H1 (cell line): ENCODE measurements around the gene ZMYND15. TPM values are rescaled to one million over a fixed set of nuclear protein-coding genes. Genes with fewer than 3 reads are reported as not detected.

Experiments
- CTCF ChIA-PET: fragments of 300-600 bp; sonication (Branson Sonifier 250); formaldehyde crosslinking; loops from one replicate; lab custom pipeline; 2021; ENCODE audit not compliant: partially characterized antibody; lab: Charles Lee
- POLR2A ChIA-PET: fragments of 300-600 bp; sonication (Branson Sonifier 250); formaldehyde crosslinking; loops from one replicate; lab custom pipeline; 2021; ENCODE audit warnings: inconsistent platforms; ENCODE audit not compliant: partially characterized antibody; lab: Charles Lee
- DNase-seq, 2 experiments: peaks; one replicate each; pipeline versions ENCODE4 v3.0.0 to v3.0.0-alpha.2; 2010 to 2022; ENCODE audit warnings: low spot score in 2 of 2, low read depth in 1 of 2, mixed read lengths in 1 of 2
- FAIRE-seq: peaks from 2 replicates; lab custom pipeline; 2011; peaks lifted over from hg19 to GRCh38; lab: Jason Lieb, UNC
- H2AFZ ChIP-seq: 2 replicates; pipeline ENCODE4 v1.8.1; 2012; ENCODE audit warnings: low read length, inconsistent platforms
- H2AK5ac ChIP-seq: 2 replicates; pipeline ENCODE4 v1.6.1; 2013; ENCODE audit warnings: low read depth, low read length
- H2BK120ac ChIP-seq: replicated peaks from 2 replicates; pipeline ENCODE3; 2013; ENCODE audit warnings: low read depth, low read length, inconsistent platforms
- H2BK12ac ChIP-seq: 2 replicates; pipeline ENCODE4 v1.6.1; 2013; ENCODE audit warnings: low read depth, low read length
- H2BK15ac ChIP-seq: 2 replicates; pipeline ENCODE4 v1.6.1; 2013; ENCODE audit warnings: low read length
- H2BK20ac ChIP-seq: 2 replicates; pipeline ENCODE4 v1.6.1; 2013; ENCODE audit warnings: low read length
- H2BK5ac ChIP-seq: 2 replicates; pipeline ENCODE4 v1.6.1; 2013; ENCODE audit warnings: low read depth, low read length
- H3K14ac ChIP-seq: 2 replicates; pipeline ENCODE4 v1.6.1; 2013; ENCODE audit warnings: inconsistent platforms; ENCODE audit not compliant: insufficient read length
- H3K18ac ChIP-seq: 2 replicates; pipeline ENCODE4 v1.6.1; 2013; ENCODE audit warnings: low read length; ENCODE audit errors: extremely low read depth
- H3K23ac ChIP-seq: 2 replicates; pipeline ENCODE4 v1.6.1; 2013; ENCODE audit warnings: inconsistent platforms; ENCODE audit not compliant: insufficient read length
- H3K23me2 ChIP-seq: 2 replicates; pipeline ENCODE4 v1.6.1; 2013; ENCODE audit warnings: low read depth, low read length
- H3K27ac ChIP-seq: 2 replicates; pipeline ENCODE4 v1.6.1; 2011; ENCODE audit warnings: low read depth, low read length, inconsistent platforms
- H3K27me3 ChIP-seq, 4 experiments: replicated peaks in 1 of 4; 1 replicate in 1 of 4; 2 replicates in 3 of 4; pipeline versions ENCODE4 v1.6.1 to v1.8.1; 2011 to 2013; ENCODE audit warnings: low read length in 3 of 4, mild to moderate bottlenecking in 3 of 4, inconsistent platforms in 2 of 4, mixed read lengths in 2 of 4, moderate library complexity in 1 of 4; ENCODE audit not compliant: control insufficient read depth in 3 of 4, insufficient read depth in 3 of 4; ENCODE audit errors: extremely low read depth in 1 of 4
- H3K36me3 ChIP-seq, 4 experiments: 2 replicates each; pipeline versions ENCODE4 v1.6.1 to v1.8.1; 2011 to 2013; ENCODE audit warnings: mild to moderate bottlenecking in 4 of 4, low read length in 3 of 4, moderate library complexity in 2 of 4, control low read depth in 1 of 4, inconsistent platforms in 1 of 4; ENCODE audit not compliant: insufficient read depth in 4 of 4, control insufficient read depth in 2 of 4
- H3K4ac ChIP-seq: replicated peaks from 2 replicates; pipeline ENCODE3; 2013; ENCODE audit warnings: low read length, low read depth, mixed read lengths, inconsistent platforms; ENCODE audit not compliant: insufficient read length
- H3K4me1 ChIP-seq, 4 experiments: replicated peaks in 1 of 4; 1 replicate in 1 of 4; 2 replicates in 3 of 4; pipeline versions ENCODE4 v1.6.1 to v1.8.1; 2011 to 2013; ENCODE audit warnings: low read length in 3 of 4, inconsistent platforms in 2 of 4, mixed read lengths in 1 of 4; ENCODE audit not compliant: insufficient read depth in 4 of 4, control insufficient read depth in 3 of 4
- H3K4me2 ChIP-seq, 2 experiments: 2 replicates each; pipeline versions ENCODE4 v1.6.1 to v1.8.1; 2011 to 2013; ENCODE audit warnings: low read depth in 2 of 2, low read length in 2 of 2, control low read depth in 1 of 2, inconsistent platforms in 1 of 2, mild to moderate bottlenecking in 1 of 2; ENCODE audit not compliant: insufficient read depth in 1 of 2
- H3K4me3 ChIP-seq, 4 experiments: fragments of 200-600, 300-600 bp in 1 of 4; sonication (generic), shearing (Covaris generic), sonication (Bioruptor Twin) in 1 of 4; 2 replicates each; pipeline versions ENCODE4 v1.5.1 to v1.8.1; 2011 to 2016; ENCODE audit warnings: low read length in 4 of 4, low read depth in 3 of 4, control low read depth in 2 of 4, inconsistent platforms in 2 of 4, mild to moderate bottlenecking in 2 of 4, mixed read lengths in 1 of 4, moderate library complexity in 1 of 4; ENCODE audit not compliant: insufficient read depth in 2 of 4; ENCODE audit errors: extremely low read depth in 1 of 4
- H3K56ac ChIP-seq: replicated peaks from 2 replicates; pipeline ENCODE3; 2013; ENCODE audit warnings: low read depth, mild to moderate bottlenecking, mixed read lengths, low read length, inconsistent platforms; ENCODE audit not compliant: insufficient read length
- H3K79me1 ChIP-seq: 2 replicates; pipeline ENCODE4 v1.6.1; 2013; ENCODE audit warnings: low read depth, low read length, control low read depth
- H3K79me2 ChIP-seq, 2 experiments: 2 replicates each; pipeline versions ENCODE4 v1.6.1 to v1.8.1; 2012 to 2013; ENCODE audit warnings: low read length in 2 of 2, mild to moderate bottlenecking in 2 of 2, inconsistent platforms in 1 of 2; ENCODE audit not compliant: insufficient read depth in 2 of 2, control insufficient read depth in 1 of 2
- H3K9ac ChIP-seq, 4 experiments: replicated peaks in 1 of 4; 1 replicate in 1 of 4; 2 replicates in 3 of 4; pipeline versions ENCODE4 v1.6.1 to v1.8.1; 2011 to 2013; ENCODE audit warnings: low read depth in 3 of 4, low read length in 3 of 4, control low read depth in 2 of 4, mild to moderate bottlenecking in 2 of 4, moderate library complexity in 2 of 4, inconsistent platforms in 1 of 4; ENCODE audit errors: extremely low read depth in 1 of 4
- H3K9me3 ChIP-seq, 2 experiments: 2 replicates each; pipeline versions ENCODE4 v1.6.1 to v1.8.1; 2012 to 2013; ENCODE audit warnings: mild to moderate bottlenecking in 2 of 2, moderate library complexity in 2 of 2, control low read depth in 1 of 2, inconsistent platforms in 1 of 2, low read depth in 1 of 2, low read length in 1 of 2, mixed read lengths in 1 of 2; ENCODE audit not compliant: insufficient read depth in 2 of 2
- H4K20me1 ChIP-seq, 2 experiments: replicated peaks in 1 of 2; 2 replicates each; pipeline versions ENCODE3 to v1.8.1; 2011 to 2013; ENCODE audit warnings: inconsistent platforms in 2 of 2, low read length in 2 of 2, mild to moderate bottlenecking in 1 of 2; ENCODE audit not compliant: insufficient read depth in 2 of 2, control insufficient read depth in 1 of 2
- H4K5ac ChIP-seq: 2 replicates; pipeline ENCODE4 v1.6.1; 2013; ENCODE audit warnings: low read length, low read depth, mixed read lengths, inconsistent platforms; ENCODE audit not compliant: insufficient read length
- H4K8ac ChIP-seq: 2 replicates; pipeline ENCODE4 v1.8.0; 2013; ENCODE audit warnings: mild to moderate bottlenecking, moderate library complexity, low read length, inconsistent platforms; ENCODE audit not compliant: insufficient read depth; ENCODE audit errors: extremely low read depth
- H4K91ac ChIP-seq: replicated peaks from 2 replicates; pipeline ENCODE3; 2013; ENCODE audit warnings: low read length, mixed read lengths, inconsistent platforms; ENCODE audit not compliant: insufficient read length
- CHD2 ChIP-seq: IDR thresholded peaks from 2 replicates; pipeline ENCODE4 v1.6.1; 2012; ENCODE audit warnings: low read length, improper control_type of control experiment
- FOSL1 ChIP-seq: IDR thresholded peaks from 2 replicates; pipeline ENCODE4 v1.6.1; 2011; ENCODE audit warnings: mild to moderate bottlenecking, low read depth, low read length, moderate library complexity; ENCODE audit not compliant: insufficient read depth
- GABPA ChIP-seq: IDR thresholded peaks from 2 replicates; pipeline ENCODE4 v1.6.1; 2011; ENCODE audit warnings: mild to moderate bottlenecking, low read length, moderate library complexity, borderline replicate concordance; ENCODE audit not compliant: insufficient read depth
- KDM4A ChIP-seq: IDR thresholded peaks from one replicate; pipeline ENCODE4 v1.7.1; 2012; ENCODE audit warnings: low read depth, mild to moderate bottlenecking, moderate library complexity, low read length, inconsistent platforms; ENCODE audit not compliant: severe bottlenecking
- POLR2A ChIP-seq, 2 experiments: IDR thresholded peaks; 1 replicate in 1 of 2; 2 replicates in 1 of 2; pipeline ENCODE4 v1.6.1; 2011; ENCODE audit warnings: low read depth in 2 of 2, low read length in 2 of 2, mild to moderate bottlenecking in 2 of 2; ENCODE audit errors: control extremely low read depth in 1 of 2
- SIRT6 ChIP-seq: IDR thresholded peaks from one replicate; pipeline ENCODE4 v1.7.1; 2012; ENCODE audit warnings: low read length, inconsistent platforms
- WGBS, 2 experiments: shearing (Covaris generic) in 1 of 2; methylation state at CpG; one replicate each; pipeline versions ENCODE4 v1.1.6 to v1.1.7; 2013 to 2015; ENCODE audit warnings: low lambda C conversion rate in 2 of 2, mixed read lengths in 2 of 2, inconsistent platforms in 1 of 2, low coverage in 1 of 2, missing lambda C conversion rate in 1 of 2; ENCODE audit not compliant: insufficient replicate concordance in 2 of 2, insufficient coverage in 1 of 2, insufficient read length in 1 of 2; ENCODE audit errors: extremely low coverage in 1 of 2, missing lambda C conversion rate in 1 of 2; 5-methylcytosine and 5-hydroxymethylcytosine counted together
- polyA plus RNA-seq, 7 experiments: library from polyadenylated mRNA; depleted of rRNA in 3 of 7; stranded (reverse) in 5 of 7; unstranded in 2 of 7; fragments of >200 nt in 5 of 7; fragments of 200-250 nt in 2 of 7; gene quantifications; 1 replicate in 5 of 7; 2 replicates in 1 of 7; 4 replicates in 1 of 7; pipeline versions ENCODE4 v1.2.1 to v1.2.3, GENCODE V29; 2011 to 2013; ENCODE audit warnings: missing spikeins in 2 of 7, mixed read lengths in 2 of 7
- total RNA-seq: library from RNA; stranded (reverse); fragmentation: NEBNext Ultra II Directional; extraction: Animal tissue kit (Norgen Biotek cat#: 25700); gene quantifications from 2 replicates; pipeline ENCODE4 v1.2.1, GENCODE V29; 2021
- TF ChIP-seq, protein P1 (sequence below): IDR thresholded peaks from 2 replicates; pipeline ENCODE4 v1.6.1; 2012; ENCODE audit warnings: low read length, inconsistent platforms

ZMYND15 gene
- total and polyA plus RNA-seq, 2 of the 8 experiments (the other 6 are each of a cell fraction or from before 2014, with no cell fraction given), result 0.53 to 0.58 TPM

- Histone ChIP-seq H3K9ac (no peak overlapping the region), H2BK120ac (no peak overlapping the region), H3K27me3 (no peaks in the 10 kb centered on the region), H3K4ac (no peak overlapping the region), H2BK5ac (no peak overlapping the region), H2AK5ac (no peak overlapping the region)
- POLR2A ChIA-PET, result interaction anchor here (1.6 to 2.3 kb wide), 2 partner anchors 17 kb away, joined by 6 to 13 read pairs; no protein-coding TSS in a partner anchor
- TF ChIP-seq FOSL1 (no peak), GABPA (no peak), POLR2A (IDR thresholded peaks at IDR 0.05; ENCODE audit: control extremely low read depth in 1 of 2, low read depth in 2 of 2, low read length in 2 of 2) (no peak), CHD2 (no peak), SIRT6 (no peak), KDM4A (no peak)
- TF ChIP-seq, protein P1, sequence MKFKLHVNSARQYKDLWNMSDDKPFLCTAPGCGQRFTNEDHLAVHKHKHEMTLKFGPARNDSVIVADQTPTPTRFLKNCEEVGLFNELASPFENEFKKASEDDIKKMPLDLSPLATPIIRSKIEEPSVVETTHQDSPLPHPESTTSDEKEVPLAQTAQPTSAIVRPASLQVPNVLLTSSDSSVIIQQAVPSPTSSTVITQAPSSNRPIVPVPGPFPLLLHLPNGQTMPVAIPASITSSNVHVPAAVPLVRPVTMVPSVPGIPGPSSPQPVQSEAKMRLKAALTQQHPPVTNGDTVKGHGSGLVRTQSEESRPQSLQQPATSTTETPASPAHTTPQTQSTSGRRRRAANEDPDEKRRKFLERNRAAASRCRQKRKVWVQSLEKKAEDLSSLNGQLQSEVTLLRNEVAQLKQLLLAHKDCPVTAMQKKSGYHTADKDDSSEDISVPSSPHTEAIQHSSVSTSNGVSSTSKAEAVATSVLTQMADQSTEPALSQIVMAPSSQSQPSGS, result no peak
- TF ChIP-seq, all 59 proteins: peak for 0
- no peak overlapping the region for H4K8ac ChIP-seq
- H3K18ac ChIP-seq, result no peak overlapping the region
- CTCF ChIA-PET, result interaction anchor here (1.0 to 1.8 kb wide), 3 partner anchors 18 to 159 kb away, joined by 3 to 4 read pairs (median 3); partner anchors contain the start of gene VMO1
- H3K4me3 ChIP-seq, result no peak overlapping the region
- H3K23ac ChIP-seq, result no peak overlapping the region
- no peak overlapping the region for H2AFZ ChIP-seq
- H3K4me1 ChIP-seq, result no peaks in the 10 kb centered on the region
- no peaks in the 10 kb centered on the region for H3K79me1 ChIP-seq
- H2BK15ac ChIP-seq, result no peak overlapping the region
- no peak overlapping the region for H4K91ac ChIP-seq
- H4K20me1 ChIP-seq, result no peaks in the 10 kb centered on the region
- no peak overlapping the region for H2BK20ac ChIP-seq
- WGBS, 2 experiments, result 90% methylated on average over 9 of the region's 9 CpGs; no CpG with 5 or more reads in 1 of the 2 experiments
- no peak overlapping the region for H3K14ac ChIP-seq
- FAIRE-seq (no peak), DNase-seq (no peak)
- no peaks in the 10 kb centered on the region for H3K9me3 ChIP-seq
- peaks cover 3% of the 10 kb centered on the region for H3K23me2 ChIP-seq
- H4K5ac ChIP-seq, result no peak overlapping the region
- H3K36me3 ChIP-seq, result peaks cover 0 to 1% (median under 1%) of the 10 kb centered on the region in 4 experiments; a peak in 2 of 8 replicates
- no peak overlapping the region for H3K4me2 ChIP-seq
- no peak overlapping the region for H2BK12ac ChIP-seq
- H3K56ac ChIP-seq, result no peak overlapping the region
- no peak overlapping the region for H3K27ac ChIP-seq
- H3K79me2 ChIP-seq, result no peaks in the 10 kb centered on the region
Observed at GRCh38 chr17:4725646-4726310, 13.9 kb upstream of the ZMYND15 start.
